Subcutaneous adipose tissue (tissue), 4 donors: ENCODE results near the gene LGR6. TPM values are rescaled to one million over a fixed set of nuclear protein-coding genes. Genes with fewer than 3 reads are reported as not detected.

Source experiments
- total RNA-seq, 4 donors: library from RNA; depleted of rRNA; stranded (reverse); fragments of >200 nt; gene quantifications; one replicate each; pipeline ENCODE4 v1.1.0, GENCODE V29; 2016
- TF ChIP-seq, protein P1 (sequence below): fragments of 450-650 bp; IDR thresholded peaks from one replicate; pipeline ENCODE4 v1.5.1; 2016; ENCODE audit warnings: low read depth, mild to moderate bottlenecking, control low read depth, antibody characterized with exemption, moderate library complexity

LGR6 gene
- total RNA-seq, 4 donors from 2014 or later, result not detected

DNA sequence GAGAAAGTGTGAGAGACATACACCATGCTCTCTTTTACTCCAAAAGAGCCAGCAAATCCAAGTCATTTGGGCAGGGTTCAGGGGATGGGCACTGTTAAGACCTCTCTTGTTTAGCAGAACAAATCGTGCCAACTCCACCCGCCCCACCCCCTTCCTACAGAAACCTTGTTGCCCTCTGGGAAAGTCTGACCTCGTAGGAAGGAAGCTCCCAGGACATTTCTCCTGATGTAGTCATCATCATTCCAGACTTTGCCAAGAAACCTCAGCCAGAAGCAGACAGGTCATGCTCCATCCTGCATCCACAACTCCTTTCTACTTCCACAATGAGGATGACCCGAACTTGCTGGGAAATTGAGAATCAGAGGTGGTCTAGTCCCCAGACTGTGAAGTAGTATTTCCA lies 90.4 kb downstream of the LGR6 start:
- TF ChIP-seq, protein P1, sequence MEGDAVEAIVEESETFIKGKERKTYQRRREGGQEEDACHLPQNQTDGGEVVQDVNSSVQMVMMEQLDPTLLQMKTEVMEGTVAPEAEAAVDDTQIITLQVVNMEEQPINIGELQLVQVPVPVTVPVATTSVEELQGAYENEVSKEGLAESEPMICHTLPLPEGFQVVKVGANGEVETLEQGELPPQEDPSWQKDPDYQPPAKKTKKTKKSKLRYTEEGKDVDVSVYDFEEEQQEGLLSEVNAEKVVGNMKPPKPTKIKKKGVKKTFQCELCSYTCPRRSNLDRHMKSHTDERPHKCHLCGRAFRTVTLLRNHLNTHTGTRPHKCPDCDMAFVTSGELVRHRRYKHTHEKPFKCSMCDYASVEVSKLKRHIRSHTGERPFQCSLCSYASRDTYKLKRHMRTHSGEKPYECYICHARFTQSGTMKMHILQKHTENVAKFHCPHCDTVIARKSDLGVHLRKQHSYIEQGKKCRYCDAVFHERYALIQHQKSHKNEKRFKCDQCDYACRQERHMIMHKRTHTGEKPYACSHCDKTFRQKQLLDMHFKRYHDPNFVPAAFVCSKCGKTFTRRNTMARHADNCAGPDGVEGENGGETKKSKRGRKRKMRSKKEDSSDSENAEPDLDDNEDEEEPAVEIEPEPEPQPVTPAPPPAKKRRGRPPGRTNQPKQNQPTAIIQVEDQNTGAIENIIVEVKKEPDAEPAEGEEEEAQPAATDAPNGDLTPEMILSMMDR, result no peak

DNA sequence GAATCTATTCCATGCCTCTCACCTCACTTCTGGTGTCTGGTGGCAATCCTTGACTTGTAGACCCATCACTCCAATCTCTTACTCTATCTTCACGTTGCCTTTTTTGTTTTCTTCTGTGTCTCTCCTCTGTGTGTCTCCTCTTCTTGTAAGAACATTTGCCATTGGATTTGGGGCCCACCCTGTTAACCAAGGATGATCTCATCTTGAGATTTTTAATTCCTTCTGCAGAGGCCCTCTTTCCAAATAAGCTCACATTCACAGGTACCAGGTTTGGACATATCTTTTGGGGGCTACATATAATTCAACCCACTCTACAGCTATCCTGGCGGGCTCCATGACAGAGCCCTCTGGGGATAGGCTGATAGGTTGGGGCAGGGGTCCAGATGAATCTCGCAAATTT lies 92.3 kb downstream of the LGR6 start:
- TF ChIP-seq, protein P1, result no peak

DNA sequence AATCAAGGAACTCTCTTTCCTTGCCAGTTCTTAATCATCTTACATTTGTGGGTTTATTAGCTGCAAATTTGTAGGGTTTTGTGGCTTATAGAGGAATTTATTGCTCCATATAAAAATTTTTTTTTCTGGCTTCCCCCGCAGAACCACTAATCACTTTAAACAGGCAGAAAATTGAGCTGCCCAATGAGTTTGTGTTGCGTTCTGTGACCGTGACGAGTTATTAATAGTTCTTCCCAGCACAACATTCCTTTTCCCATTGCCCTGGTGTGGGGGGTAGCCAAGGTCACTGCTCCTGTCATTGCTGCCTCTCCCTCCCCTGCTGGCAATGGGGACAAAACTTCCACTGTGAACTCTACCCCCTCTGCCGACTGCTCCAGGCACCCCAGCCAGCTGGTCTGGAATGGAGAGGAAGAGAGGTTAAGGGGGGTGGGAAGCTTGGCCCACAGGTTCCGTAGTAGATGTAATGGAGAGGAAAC lies 93.1 kb downstream of the LGR6 start:
- TF ChIP-seq, protein P1, result no peak

DNA sequence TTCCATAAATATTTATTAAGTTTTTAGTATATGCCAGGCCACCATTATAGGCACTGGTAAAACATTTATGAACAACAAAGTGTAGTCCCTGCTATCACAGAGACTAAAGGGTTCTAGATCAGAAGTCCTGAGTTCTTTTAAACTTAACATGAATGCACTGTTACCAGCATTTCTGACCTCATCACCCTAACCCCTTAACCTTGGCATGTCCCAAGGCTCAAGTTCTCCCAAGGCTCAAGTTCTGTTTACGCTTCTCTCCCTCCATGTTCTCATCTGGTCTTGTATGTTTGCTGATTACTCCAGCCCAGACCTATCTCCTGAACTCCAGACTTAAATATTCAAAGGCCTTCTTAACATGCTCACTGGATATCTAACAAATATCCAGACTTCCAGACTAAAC lies 93.6 kb downstream of the LGR6 start:
- TF ChIP-seq, protein P1, result no peak

DNA sequence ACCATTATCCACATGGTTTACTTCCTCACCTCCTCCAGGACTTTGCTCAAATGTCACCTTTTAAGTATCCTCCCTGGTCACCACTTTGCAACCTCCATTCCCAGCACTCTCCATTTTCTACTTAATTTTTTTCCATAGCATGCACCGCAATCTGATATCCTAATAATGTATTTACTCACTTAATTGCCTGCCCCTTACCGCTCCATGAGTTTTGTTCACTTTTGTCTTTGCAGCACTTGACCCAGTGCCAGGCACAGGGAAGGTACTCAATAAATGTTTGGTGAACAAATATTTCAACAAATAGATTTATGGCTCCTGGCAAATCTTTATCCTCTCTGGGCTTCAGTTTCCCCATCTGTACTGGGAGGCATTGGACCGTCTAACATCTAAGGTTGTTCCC lies 94.6 kb downstream of the LGR6 start:
- TF ChIP-seq, protein P1, result no peak

DNA sequence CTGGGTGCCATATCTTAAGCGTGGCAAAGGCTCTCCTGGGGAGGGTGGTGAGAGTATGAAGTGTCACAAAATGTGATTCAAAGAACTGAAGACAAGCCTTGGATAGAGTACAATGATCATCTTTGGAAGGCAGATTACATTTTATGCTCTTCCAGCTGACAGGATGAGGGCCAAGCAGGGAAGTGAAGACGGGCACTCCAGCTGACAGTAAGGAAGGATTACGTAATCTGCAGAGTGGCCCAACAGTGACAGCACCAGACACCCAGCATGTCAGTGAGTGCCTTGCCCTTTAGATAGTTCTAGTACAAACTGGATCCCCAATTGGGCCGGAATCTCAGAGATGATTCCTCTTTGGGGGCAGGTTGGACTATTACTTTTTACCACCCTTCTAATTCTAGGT lies 95.4 kb downstream of the LGR6 start:
- TF ChIP-seq, protein P1, result no peak

DNA sequence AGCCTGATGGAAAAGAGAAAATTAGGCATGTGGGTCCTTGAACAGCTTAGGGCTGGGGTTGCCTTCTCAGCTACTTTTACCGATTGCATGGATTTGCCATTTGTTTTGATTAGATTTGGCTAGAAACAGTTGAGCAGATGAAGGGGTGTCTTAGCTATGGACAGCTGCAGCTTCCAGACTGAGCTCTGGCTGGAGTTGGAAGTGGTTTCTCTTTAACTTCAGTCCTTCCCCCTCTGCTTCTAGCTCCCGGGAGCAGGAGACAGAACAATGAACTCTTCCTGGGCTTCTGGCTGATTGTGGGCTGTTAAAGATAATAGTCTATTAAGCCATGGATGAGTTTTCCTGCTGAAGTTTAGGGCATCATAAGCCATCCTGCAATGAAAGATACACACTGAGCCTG lies 97.4 kb downstream of the LGR6 start:
- TF ChIP-seq, protein P1, result no peak
